Hepatocyte (in vitro differentiated cells): ENCODE measurements around the gene MEN1.

ENCODE experiments used
- EZH2 ChIP-seq: fragments of 200-600 bp; sonication (generic); IDR thresholded peaks from 2 replicates; pipeline ENCODE4 v1.6.1; 2016; ENCODE audit warnings: antibody characterized with exemption, mild to moderate bottlenecking, borderline replicate concordance
- EZH2phosphoT487 ChIP-seq: fragments of 200-600 bp; sonication (generic); IDR thresholded peaks from one replicate; pipeline ENCODE4 v1.6.1; 2018; ENCODE audit warnings: antibody characterized with exemption, mild to moderate bottlenecking, low read depth, moderate library complexity; ENCODE audit not compliant: unreplicated experiment, severe bottlenecking
- TF ChIP-seq, protein P1 (sequence below): fragments of 200-600 bp; sonication (generic); IDR thresholded peaks from 2 replicates; pipeline ENCODE4 v1.5.1; 2016; ENCODE audit warnings: antibody characterized with exemption, mild to moderate bottlenecking; ENCODE audit not compliant: poor library complexity

GRCh38 chr11:64769283-64769682, 41.1 kb downstream of the MEN1 start:
- TF ChIP-seq, protein P1, sequence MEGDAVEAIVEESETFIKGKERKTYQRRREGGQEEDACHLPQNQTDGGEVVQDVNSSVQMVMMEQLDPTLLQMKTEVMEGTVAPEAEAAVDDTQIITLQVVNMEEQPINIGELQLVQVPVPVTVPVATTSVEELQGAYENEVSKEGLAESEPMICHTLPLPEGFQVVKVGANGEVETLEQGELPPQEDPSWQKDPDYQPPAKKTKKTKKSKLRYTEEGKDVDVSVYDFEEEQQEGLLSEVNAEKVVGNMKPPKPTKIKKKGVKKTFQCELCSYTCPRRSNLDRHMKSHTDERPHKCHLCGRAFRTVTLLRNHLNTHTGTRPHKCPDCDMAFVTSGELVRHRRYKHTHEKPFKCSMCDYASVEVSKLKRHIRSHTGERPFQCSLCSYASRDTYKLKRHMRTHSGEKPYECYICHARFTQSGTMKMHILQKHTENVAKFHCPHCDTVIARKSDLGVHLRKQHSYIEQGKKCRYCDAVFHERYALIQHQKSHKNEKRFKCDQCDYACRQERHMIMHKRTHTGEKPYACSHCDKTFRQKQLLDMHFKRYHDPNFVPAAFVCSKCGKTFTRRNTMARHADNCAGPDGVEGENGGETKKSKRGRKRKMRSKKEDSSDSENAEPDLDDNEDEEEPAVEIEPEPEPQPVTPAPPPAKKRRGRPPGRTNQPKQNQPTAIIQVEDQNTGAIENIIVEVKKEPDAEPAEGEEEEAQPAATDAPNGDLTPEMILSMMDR: no peak
- TF ChIP-seq EZH2: no peak
- no peak for TF ChIP-seq EZH2phosphoT487
